Motor neuron (in vitro differentiated cells): ENCODE data around the gene PDE6H. TPM values are rescaled to one million over a fixed set of nuclear protein-coding genes. Genes with fewer than 3 reads are reported as not detected.
A peak's percentile ranks its signal among the peaks of the same experiment; 100 is the strongest.

Experiments
- ATAC-seq, 8 experiments: fragments of 200-7000 bp; cut with Tn5 transposase; replicated peaks in 6 of 8; 2 replicates each; pipeline ENCODE4 v1.8.0; 2021; ENCODE audit warnings: mild to moderate bottlenecking in 8 of 8, moderate library complexity in 8 of 8
- H3K27ac ChIP-seq, 2 donors: fragments of 250-450 bp; sonication (Bioruptor Pico); 2 replicates each; pipeline ENCODE4 v1.9.0; 2021; ENCODE audit warnings: antibody characterized with exemption in 2 of 2, mild to moderate bottlenecking in 2 of 2, moderate library complexity in 1 of 2
- H3K4me1 ChIP-seq, 2 donors: fragments of 250-450 bp; sonication (Bioruptor Pico); replicated peaks in 1 of 2; 2 replicates each; pipeline ENCODE4 v1.6.1; 2021; ENCODE audit warnings: antibody characterized with exemption in 2 of 2, mild to moderate bottlenecking in 2 of 2, moderate library complexity in 1 of 2
- H3K4me3 ChIP-seq, 5 donors: fragments of 250-450 bp; sonication (Bioruptor Pico); 2 replicates each; pipeline ENCODE4 v1.9.0; 2021; ENCODE audit warnings: antibody characterized with exemption in 5 of 5, mild to moderate bottlenecking in 5 of 5, moderate library complexity in 4 of 5
- WGBS, 10 experiments: fragments of 450-650 bp; shearing (Covaris generic); methylation state at CpG; one replicate each; pipeline ENCODE4 v1.0.0; 2022; 5-methylcytosine and 5-hydroxymethylcytosine counted together
- in situ Hi-C, 9 experiments: fragments of 400-800 bp; cut with MboI; loops; one replicate each; pipeline ENCODE4 v1.15.0; 2021; ENCODE audit warnings: low sequenced_read_pairs in 9 of 9, low pct_unique_long_range_greater_than_20kb in 2 of 9; ENCODE audit not compliant: unreplicated experiment in 9 of 9
- total RNA-seq, 8 experiments: library from RNA; unstranded; fragments of 300-600 nt; gene quantifications; 2 replicates each; pipeline versions ENCODE4 v1.2.3 to v1.2.4, GENCODE V29; 2022

The PDE6H gene
- total RNA-seq, 8 experiments from 2014 or later: not detected

GRCh38 chr12:14963520-14963919 lies 9.3 kb upstream of the PDE6H start:
- H3K4me1 ChIP-seq: no peaks in the 10 kb centered on the region
- H3K4me3 ChIP-seq: no peak overlapping the region
- no peak overlapping the region for H3K27ac ChIP-seq
- in situ Hi-C loops: no loop called here
- no peak for ATAC-seq
- 73 to 100% (median 89%) methylated on average over 2 to 7 of the region's 7 CpGs for WGBS, 10 experiments

- no peak for ATAC-seq
- Histone ChIP-seq H3K4me3 (no peak overlapping the region), H3K27ac (no peak overlapping the region), H3K4me1 (no peaks in the 10 kb centered on the region)
- 80 to 100% (median 100%) methylated on average over 1 to 2 of the region's 2 CpGs; no CpG with 5 or more reads in 3 of the 10 experiments for WGBS, 10 experiments
- in situ Hi-C loops: no loop called here
Observed at GRCh38 chr12:14964406-14964805, 8.4 kb upstream of the PDE6H start.

GRCh38 chr12:14965221-14965620 lies 7.6 kb upstream of the PDE6H start:
- in situ Hi-C loops: no loop called here
- no peak overlapping the region for H3K4me3 ChIP-seq
- H3K27ac ChIP-seq: no peak overlapping the region
- no peak for ATAC-seq
- no peaks in the 10 kb centered on the region for H3K4me1 ChIP-seq
- WGBS, 10 experiments: 24 to 100% (median 90%) methylated on average over 1 to 2 of the region's 2 CpGs; no CpG with 5 or more reads in 1 of the 10 experiments

- Histone ChIP-seq H3K4me3 (no peak overlapping the region), H3K4me1 (no peaks in the 10 kb centered on the region), H3K27ac (no peak overlapping the region)
- ATAC-seq: no peak
- in situ Hi-C loops: no loop called here
- WGBS, 10 experiments: 34 to 100% (median 83%) methylated on average over 1 to 3 of the region's 3 CpGs; no CpG with 5 or more reads in 1 of the 10 experiments
Observed at GRCh38 chr12:14968478-14968877, 4.4 kb upstream of the PDE6H start.

GRCh38 chr12:14970473-14970872 lies 2.4 kb upstream of the PDE6H start:
- ATAC-seq: peak in 1 of 8 experiments; percentile 27
- H3K27ac ChIP-seq: no peak overlapping the region
- no peak overlapping the region for H3K4me3 ChIP-seq
- in situ Hi-C loops: no loop called here
- 25 to 83% (median 59%) methylated on average over 2 to 4 of the region's 4 CpGs; no CpG with 5 or more reads in 1 of the 10 experiments for WGBS, 10 experiments
- no peaks in the 10 kb centered on the region for H3K4me1 ChIP-seq

GRCh38 chr12:14974633-14975032 lies 1.8 kb downstream of the PDE6H start:
- no peak overlapping the region for H3K27ac ChIP-seq
- in situ Hi-C loops: loop anchor here in 3 of 9 experiments (25.0 kb wide), 1 partner anchor 137 kb away; the partner anchor contains the start of gene ART4 (in 3 of the 3)
- no peak overlapping the region for H3K4me3 ChIP-seq
- no peak for ATAC-seq
- no peaks in the 10 kb centered on the region for H3K4me1 ChIP-seq
- WGBS, 10 experiments: 42 to 90% (median 72%) methylated on average over 1 to 3 of the region's 3 CpGs

GRCh38 chr12:14975457-14975856 lies 2.6 kb downstream of the PDE6H start:
- 76 to 100% (median 100%) methylated on average over 1 to 4 of the region's 4 CpGs; no CpG with 5 or more reads in 2 of the 10 experiments for WGBS, 10 experiments
- no peak overlapping the region for H3K4me3 ChIP-seq
- in situ Hi-C loops: loop anchor here in 3 of 9 experiments (25.0 kb wide), 1 partner anchor 138 kb away; the partner anchor contains the start of gene ART4 (in 3 of the 3)
- no peak for ATAC-seq
- no peaks in the 10 kb centered on the region for H3K4me1 ChIP-seq
- H3K27ac ChIP-seq: no peak overlapping the region

- Histone ChIP-seq H3K4me3 (no peak overlapping the region), H3K27ac (no peak overlapping the region), H3K4me1 (no peaks in the 10 kb centered on the region)
- no peak for ATAC-seq
- 24 to 100% (median 75%) methylated on average over 2 to 3 of the region's 3 CpGs; no CpG with 5 or more reads in 3 of the 10 experiments for WGBS, 10 experiments
- in situ Hi-C loops: loop anchor here in 3 of 9 experiments (25.0 kb wide), 1 partner anchor 139 kb away; the partner anchor contains the start of gene ART4 (in 3 of the 3)
Observed at GRCh38 chr12:14976658-14977057, 3.8 kb downstream of the PDE6H start.

GRCh38 chr12:14979468-14979867 lies 6.6 kb downstream of the PDE6H start:
- in situ Hi-C loops: loop anchor here in 3 of 9 experiments (25.0 kb wide), 1 partner anchor 142 kb away; the partner anchor contains the start of gene ART4 (in 3 of the 3)
- ATAC-seq: no peak
- Histone ChIP-seq H3K4me3 (no peak overlapping the region), H3K4me1 (no peaks in the 10 kb centered on the region), H3K27ac (no peak overlapping the region)

GRCh38 chr12:14981049-14981448 lies 8.2 kb downstream of the PDE6H start:
- no peaks in the 10 kb centered on the region for H3K4me1 ChIP-seq
- no peak overlapping the region for H3K27ac ChIP-seq
- ATAC-seq: no peak
- 40 to 100% (median 80%) methylated on average over 1 to 2 of the region's 2 CpGs; no CpG with 5 or more reads in 5 of the 10 experiments for WGBS, 10 experiments
- H3K4me3 ChIP-seq: no peak overlapping the region
- in situ Hi-C loops: loop anchor here in 3 of 9 experiments (25.0 kb wide), 1 partner anchor 144 kb away; the partner anchor contains the start of gene ART4 (in 3 of the 3)

- no peak for ATAC-seq
- H3K27ac ChIP-seq: no peak overlapping the region
- in situ Hi-C loops: loop anchor here in 3 of 9 experiments (25.0 kb wide), 1 partner anchor 145 kb away; the partner anchor contains the start of gene ART4 (in 3 of the 3)
- H3K4me1 ChIP-seq: no peaks in the 10 kb centered on the region
- no peak overlapping the region for H3K4me3 ChIP-seq
- WGBS, 10 experiments: 60 to 100% (median 83%) methylated on average over 1 of the region's 1 CpG; no CpG with 5 or more reads in 5 of the 10 experiments
Observed at GRCh38 chr12:14982562-14982961, 9.7 kb downstream of the PDE6H start.

GRCh38 chr12:14982991-14983390 lies 10.1 kb downstream of the PDE6H start:
- Histone ChIP-seq H3K27ac (no peak overlapping the region), H3K4me1 (no peaks in the 10 kb centered on the region), H3K4me3 (no peak overlapping the region)
- ATAC-seq: no peak
- 58 to 83% (median 79%) methylated on average over 1 to 2 of the region's 2 CpGs; no CpG with 5 or more reads in 2 of the 10 experiments for WGBS, 10 experiments
- in situ Hi-C loops: loop anchor here in 3 of 9 experiments (25.0 kb wide), 1 partner anchor 146 kb away; the partner anchor contains the start of gene ART4 (in 3 of the 3)

- in situ Hi-C loops: loop anchor here in 3 of 9 experiments (25.0 kb wide), 1 partner anchor 147 kb away; the partner anchor contains the start of gene ART4 (in 3 of the 3)
Observed at GRCh38 chr12:14984036-14984435, 11.2 kb downstream of the PDE6H start.

More at GRCh38 chr12:14984036-14984435, 11.2 kb downstream of the PDE6H start:
- no peak overlapping the region for H3K4me3 ChIP-seq
- no peak for ATAC-seq
- 0 to 100% (median 73%) methylated on average over 1 of the region's 1 CpG; no CpG with 5 or more reads in 6 of the 10 experiments for WGBS, 10 experiments
- no peaks in the 10 kb centered on the region for H3K4me1 ChIP-seq
- H3K27ac ChIP-seq: no peak overlapping the region
